A549 treated with GW870086 at 1 μM for 4 hours (cell line): ENCODE data around the gene PMS1. TPM values are rescaled to one million over a fixed set of nuclear protein-coding genes. Genes with fewer than 3 reads are reported as not detected.

Experiments used
- total RNA-seq: library from RNA; stranded (reverse); fragments of 200-300 nt; extraction: Qiagen RNA extraction; gene quantifications from 5 replicates; pipeline ENCODE4 v1.2.3, GENCODE V29; 2022; ENCODE audit warnings: low read depth

The PMS1 gene
- total RNA-seq, result 5.9 to 8.2 TPM (median 7.2 TPM) in 5 replicates

DNA sequence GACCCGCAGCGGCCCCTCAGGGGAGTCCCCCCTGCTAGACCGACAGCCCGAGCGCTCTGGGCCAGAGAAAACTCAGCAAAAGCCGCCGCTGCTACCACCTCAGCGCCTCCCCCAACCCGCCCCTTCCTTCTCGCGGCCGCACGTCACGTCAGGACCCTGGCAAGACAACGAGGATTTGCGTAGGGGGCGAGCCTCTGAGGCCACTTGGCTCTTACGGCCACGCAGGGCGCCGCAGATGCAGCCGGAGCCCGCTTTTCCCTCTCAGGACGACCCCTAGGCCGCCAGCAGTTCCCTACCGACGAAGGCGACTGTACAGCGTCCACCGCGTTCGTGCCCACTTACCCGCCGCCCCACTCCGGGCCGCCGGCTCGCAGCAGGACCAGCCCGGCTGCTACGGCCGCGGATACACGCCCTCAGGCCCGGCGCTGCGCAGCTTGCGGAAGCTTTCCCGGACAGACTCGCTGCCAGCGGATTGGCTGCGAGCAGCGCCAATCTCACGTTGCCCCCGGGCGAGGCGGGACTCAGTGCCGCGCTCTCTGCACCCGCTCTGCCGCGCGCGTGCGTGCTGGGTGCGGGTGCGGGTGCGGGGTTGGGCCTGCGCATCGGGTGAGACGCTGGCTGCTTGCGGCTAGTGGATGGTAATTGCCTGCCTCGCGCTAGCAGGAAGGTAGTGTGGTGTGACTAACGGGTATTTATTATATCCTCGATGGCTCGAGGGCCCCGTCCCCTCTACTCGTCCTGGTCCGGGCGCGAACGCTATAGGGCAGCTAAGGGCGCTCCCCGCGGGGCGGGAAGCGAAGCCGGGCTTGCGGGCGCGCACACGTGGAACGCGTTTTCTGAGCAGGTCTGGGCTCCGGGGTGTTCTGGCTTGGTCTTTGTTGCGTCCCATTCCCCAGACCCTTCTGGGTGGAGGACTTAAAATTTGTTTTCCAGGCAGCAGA is at the start of gene PMS1, which contains the start of gene ORMDL1:
Gene PMS1, plus strand, starts transcription at position 524 of the 941 bp plus-strand sequence. CDS start 7,360 bp downstream, outside the sequence.
Gene ORMDL1, minus strand, starts transcription at position 413 of the 941 bp plus-strand sequence. CDS start 1,744 bp downstream, outside the sequence.

DNA sequence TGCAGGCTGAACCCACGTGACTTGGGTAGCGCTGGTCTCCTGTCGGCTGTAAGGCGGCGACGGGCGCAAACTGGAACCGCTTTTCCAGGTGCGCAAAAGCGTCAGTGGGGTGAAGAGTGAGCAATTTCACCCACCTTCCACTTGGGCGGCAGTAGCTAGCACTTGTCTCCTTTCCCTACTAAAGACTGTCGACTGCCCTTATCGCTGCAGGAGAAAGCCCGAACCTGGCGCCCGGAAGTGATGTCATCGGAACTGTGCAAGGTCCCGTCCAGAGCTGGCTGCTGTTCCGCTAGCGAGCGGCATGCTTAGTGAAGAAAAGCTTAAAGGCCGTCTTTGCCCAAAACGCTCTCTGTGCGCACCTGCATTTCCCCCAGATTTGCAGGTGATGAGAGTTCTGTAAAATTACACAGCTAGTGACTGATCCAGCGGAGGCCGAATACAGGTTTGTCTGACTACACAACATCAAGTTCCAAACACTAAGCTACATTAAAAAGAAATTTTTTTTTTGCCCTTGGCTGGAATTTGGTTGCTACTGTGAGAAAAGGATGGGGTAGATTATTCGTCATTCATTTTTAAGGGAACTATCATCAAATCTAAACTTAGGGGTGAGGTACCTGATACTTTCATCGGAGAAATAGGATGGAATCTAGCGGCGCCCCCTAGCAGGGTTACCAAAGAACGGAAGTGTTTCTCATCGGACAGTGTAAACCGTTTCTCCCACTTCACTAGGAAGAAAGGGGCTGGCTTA is 21.5 kb upstream of the PMS1 start, which contains the start of gene OSGEPL1:
Gene OSGEPL1, minus strand, starts transcription at position 242 of the 748 bp plus-strand sequence. CDS start 1,152 bp downstream, outside the sequence.

Other genes with a start within 250 kb of the PMS1 start
- gene SLC40A1, start 203.7 kb upstream of the PMS1 start, total RNA-seq, result 1.7 to 2.2 TPM (median 2.0 TPM) in 5 replicates
- 30.8 to 39.1 TPM (median 37.2 TPM) in 5 replicates for gene ASNSD1, start 123.0 kb upstream of the PMS1 start, total RNA-seq
- gene ANKAR, start 109.8 kb upstream of the PMS1 start, total RNA-seq, result 0.25 to 2.1 TPM (median 1.6 TPM) in 5 replicates
- gene OSGEPL1, start 21.7 kb upstream of the PMS1 start, total RNA-seq, result 3.7 to 4.6 TPM (median 3.9 TPM) in 5 replicates
- gene ORMDL1, start 111 bp upstream of the PMS1 start, total RNA-seq, result 37.9 to 48.7 TPM (median 43.7 TPM) in 5 replicates